ENCODE data around the gene SLC35B2. TPM values are rescaled to one million over a fixed set of nuclear protein-coding genes. Genes with fewer than 3 reads are reported as not detected.
A peak's percentile ranks its signal among the peaks of the same experiment; 100 is the strongest.

Gene SLC35B2
- total and polyA plus RNA-seq, 9 of the 15 experiments (the other 6 are each of a cell fraction or from before 2014, with no cell fraction given) = 14.5 to 59.1 (median 47.1) TPM

GRCh38 chr6:44225579-44226325 lies 31.6 kb downstream of the SLC35B2 start (continued):
- TF ChIP-seq ID3 (CRISPR knock-in tag; IDR thresholded peaks at IDR 0.05) (no peak), ID3 (tag; IDR thresholded peaks at IDR 0.05) (peak; percentile 45; the same call in 1 of the 2 replicates), CREM (IDR thresholded peaks at IDR 0.05; ENCODE audit: low read depth) (peak; percentile 78), KAT2B (IDR thresholded peaks at IDR 0.05; ENCODE audit: low read depth, low read length) (no peak), NCOR1 (IDR thresholded peaks at IDR 0.05) (peak; percentile 96), CC2D1A (IDR thresholded peaks at IDR 0.05) (peak; percentile 92; the same call in 1 of the 2 replicates), HNRNPL (IDR thresholded peaks at IDR 0.05; ENCODE audit: low read depth, low read length) (0 out of 2 replicates have a peak, but pooled peaks have one; percentile 54), PURB (CRISPR knock-in tag; IDR thresholded peaks at IDR 0.05; ENCODE audit: low read depth) (no peak), HDAC2 (IDR thresholded peaks at IDR 0.05) (peak; percentile 94), RBBP5 (IDR thresholded peaks at IDR 0.05; ENCODE audit: borderline replicate concordance, insufficient read depth, low read length, poor library complexity, severe bottlenecking) (peak; percentile 53), XRCC5 (IDR thresholded peaks at IDR 0.05; ENCODE audit: low read depth, low read length) (peak; percentile 69; the same call in 1 of the 2 replicates), AFF4 (CRISPR knock-in tag; IDR thresholded peaks at IDR 0.05) (peak; percentile 67; the same call in 1 of the 2 replicates), TEAD4 (IDR thresholded peaks at IDR 0.05; ENCODE audit: low read length) (peak; percentile 97), TEAD4 (CRISPR knock-in tag; IDR thresholded peaks at IDR 0.05; ENCODE audit: borderline replicate concordance) (no peak), ATF1 (CRISPR knock-in tag; IDR thresholded peaks at IDR 0.05) (no peak), ATF1 (tag; IDR thresholded peaks at IDR 0.05) (peak; percentile 47), TAL1 (IDR thresholded peaks at IDR 0.05) (peak; percentile 96), ELF4 (CRISPR knock-in tag; IDR thresholded peaks at IDR 0.05) (0 out of 2 replicates have a peak, but pooled peaks have one; percentile 31)
- TF ChIP-seq, protein P1, sequence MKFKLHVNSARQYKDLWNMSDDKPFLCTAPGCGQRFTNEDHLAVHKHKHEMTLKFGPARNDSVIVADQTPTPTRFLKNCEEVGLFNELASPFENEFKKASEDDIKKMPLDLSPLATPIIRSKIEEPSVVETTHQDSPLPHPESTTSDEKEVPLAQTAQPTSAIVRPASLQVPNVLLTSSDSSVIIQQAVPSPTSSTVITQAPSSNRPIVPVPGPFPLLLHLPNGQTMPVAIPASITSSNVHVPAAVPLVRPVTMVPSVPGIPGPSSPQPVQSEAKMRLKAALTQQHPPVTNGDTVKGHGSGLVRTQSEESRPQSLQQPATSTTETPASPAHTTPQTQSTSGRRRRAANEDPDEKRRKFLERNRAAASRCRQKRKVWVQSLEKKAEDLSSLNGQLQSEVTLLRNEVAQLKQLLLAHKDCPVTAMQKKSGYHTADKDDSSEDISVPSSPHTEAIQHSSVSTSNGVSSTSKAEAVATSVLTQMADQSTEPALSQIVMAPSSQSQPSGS (CRISPR knock-in tag; IDR thresholded peaks at IDR 0.05) = no peak
- TF ChIP-seq, protein P2, sequence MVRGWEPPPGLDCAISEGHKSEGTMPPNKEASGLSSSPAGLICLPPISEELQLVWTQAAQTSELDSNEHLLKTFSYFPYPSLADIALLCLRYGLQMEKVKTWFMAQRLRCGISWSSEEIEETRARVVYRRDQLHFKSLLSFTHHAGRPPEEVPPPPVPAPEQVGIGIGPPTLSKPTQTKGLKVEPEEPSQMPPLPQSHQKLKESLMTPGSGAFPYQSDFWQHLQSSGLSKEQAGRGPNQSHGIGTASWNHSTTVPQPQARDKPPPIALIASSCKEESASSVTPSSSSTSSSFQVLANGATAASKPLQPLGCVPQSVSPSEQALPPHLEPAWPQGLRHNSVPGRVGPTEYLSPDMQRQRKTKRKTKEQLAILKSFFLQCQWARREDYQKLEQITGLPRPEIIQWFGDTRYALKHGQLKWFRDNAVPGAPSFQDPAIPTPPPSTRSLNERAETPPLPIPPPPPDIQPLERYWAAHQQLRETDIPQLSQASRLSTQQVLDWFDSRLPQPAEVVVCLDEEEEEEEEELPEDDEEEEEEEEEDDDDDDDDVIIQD (CRISPR knock-in tag; IDR thresholded peaks at IDR 0.05) = peak; percentile 52; the same call in 1 of the 2 replicates

Measured in K562 (cell line).